ENCODE results near the gene BICD2.

Gene BICD2

DNA sequence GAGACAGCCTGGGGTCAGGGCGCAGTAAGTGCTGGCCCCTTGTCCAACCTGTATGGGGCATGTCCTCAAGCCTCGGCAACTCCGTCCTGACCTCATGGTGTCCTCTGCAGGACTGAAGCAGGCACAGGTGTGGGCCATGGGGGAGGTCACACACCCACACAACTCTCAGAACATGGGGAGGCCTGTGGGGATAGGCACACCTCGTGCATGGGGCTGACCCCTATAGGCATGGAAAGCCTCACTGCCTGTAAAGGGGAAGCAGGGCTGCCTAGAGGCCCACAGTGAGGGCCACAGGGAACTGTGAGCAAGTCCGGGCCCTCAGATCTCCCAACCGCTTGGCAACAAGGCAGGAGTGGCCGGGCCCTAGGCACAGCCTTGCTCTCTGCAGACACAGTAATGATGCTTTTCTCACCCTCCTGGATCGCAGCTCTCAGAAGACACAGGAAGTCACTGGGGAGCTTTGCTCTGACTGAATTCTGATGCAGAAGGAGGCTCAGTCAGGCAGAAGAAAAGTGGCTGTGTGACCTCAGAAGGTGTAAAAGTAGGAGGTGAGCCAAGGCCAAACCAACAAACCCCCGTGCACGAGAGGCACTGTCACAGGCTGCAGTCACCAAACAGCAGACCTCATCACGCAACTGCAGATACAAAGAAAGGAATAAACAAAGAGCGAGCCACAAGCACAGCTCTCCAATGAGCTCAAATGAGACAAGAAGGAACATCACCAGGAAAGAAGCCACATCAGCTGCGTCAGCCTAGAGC, 100.1 kb downstream of the BICD2 start:
- no peak for DNase-seq

DNA sequence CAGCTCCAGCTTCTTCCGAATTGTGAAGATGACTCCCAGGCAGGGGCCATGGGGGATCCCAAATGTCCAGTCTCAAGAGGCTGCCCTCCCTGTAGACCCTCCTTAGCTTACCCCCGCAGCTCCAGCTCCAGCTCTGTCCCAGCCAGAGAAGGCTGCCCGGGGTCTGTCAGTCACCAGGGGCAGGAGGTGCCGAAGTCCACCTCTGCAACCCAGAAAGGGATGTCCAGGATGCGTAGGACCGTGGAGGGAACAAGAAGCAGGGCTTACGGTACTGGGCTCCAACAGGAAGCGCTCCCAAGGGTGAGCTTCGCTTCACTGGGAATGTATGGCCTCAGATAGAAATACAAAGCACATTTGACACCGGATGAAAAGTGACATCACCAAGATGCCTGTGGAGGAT, 100.7 kb downstream of the BICD2 start:
- no peak for DNase-seq

DNA sequence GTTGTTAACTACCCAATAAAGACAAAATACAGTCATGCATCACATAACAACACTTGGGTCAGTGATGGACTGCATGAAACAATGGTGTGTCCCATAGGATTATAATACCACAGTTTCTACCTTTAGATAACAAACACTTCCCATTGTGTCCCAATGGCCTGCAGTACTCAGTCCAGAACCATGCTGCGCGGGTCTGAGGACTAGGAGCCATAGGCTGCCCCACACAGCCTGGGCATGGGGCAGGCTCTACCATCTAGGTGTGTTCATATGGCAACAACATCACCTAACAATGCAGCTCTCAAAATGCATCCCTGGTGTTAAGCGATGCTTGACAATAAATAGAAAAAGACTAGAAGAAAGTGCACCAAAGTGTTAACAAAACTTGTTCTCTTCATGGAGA, 101.5 kb downstream of the BICD2 start:
- DNase-seq, result no peak

DNA sequence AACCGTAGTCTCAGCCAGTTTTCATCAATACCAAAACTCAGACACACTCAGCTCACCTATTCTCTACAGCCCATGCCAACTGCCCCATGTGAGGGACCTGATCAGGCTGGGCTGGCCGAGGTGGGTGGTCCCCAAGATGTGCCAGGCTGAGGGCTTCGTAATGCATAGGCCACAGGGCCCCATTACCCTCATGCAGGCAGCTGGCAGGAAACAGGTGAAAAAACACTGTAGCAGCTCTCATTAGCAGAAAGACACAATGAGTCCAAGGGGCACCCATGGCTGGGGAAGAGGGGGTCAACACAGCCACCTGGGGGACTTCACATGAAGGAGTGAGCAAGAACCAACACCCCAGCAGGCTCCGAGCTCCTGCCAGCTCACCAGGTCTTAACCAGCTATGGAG, 102.9 kb downstream of the BICD2 start:
- no peak for DNase-seq
